Caco-2 (cell line): ENCODE results near the gene ADGRE1. TPM values are rescaled to one million over a fixed set of nuclear protein-coding genes. Genes with fewer than 3 reads are reported as not detected.

Experiments used
- BruUV-seq: library from RNA; stranded (reverse); fragments of 400-500 nt; replicated peaks from 2 replicates; lab custom pipeline; 2021; lab: Mats Ljungman, UMichigan
- CTCF ChIA-PET: fragments of 300-600 bp; sonication (Branson Sonifier 250); formaldehyde crosslinking; loops from one replicate; lab custom pipeline; 2022; ENCODE audit warnings: antibody characterized with exemption; lab: Charles Lee
- POLR2A ChIA-PET: fragments of 300-600 bp; sonication (Branson Sonifier 250); formaldehyde crosslinking; loops from one replicate; lab custom pipeline; 2022; ENCODE audit warnings: antibody characterized with exemption; lab: Charles Lee
- DNase-seq, 2 experiments: peaks; one replicate each; pipeline versions ENCODE4 v3.0.0 to v3.0.0-alpha.2; 2020 to 2022
- H3K27me3 ChIP-seq: replicated peaks from 2 replicates; pipeline ENCODE4 v1.6.0; 2011; ENCODE audit warnings: low read length; ENCODE audit not compliant: control insufficient read depth, insufficient read depth
- H3K36me3 ChIP-seq: 2 replicates; pipeline ENCODE4 v1.5.1; 2011; ENCODE audit warnings: low read length; ENCODE audit not compliant: control insufficient read depth, insufficient read depth
- H3K4me1 ChIP-seq: fragments of 250-450 bp; sonication (Bioruptor Pico); 2 replicates; pipeline ENCODE4 v1.5.1; 2020; ENCODE audit warnings: mild to moderate bottlenecking
- H3K4me3 ChIP-seq: 2 replicates; pipeline ENCODE4 v1.5.1; 2011; ENCODE audit warnings: low read depth, mild to moderate bottlenecking, control low read depth, low read length
- H3K9me3 ChIP-seq: fragments of 250-450 bp; sonication (Bioruptor Pico); 2 replicates; pipeline ENCODE4 v1.5.1; 2020; ENCODE audit warnings: mild to moderate bottlenecking, moderate library complexity
- H3K27ac Mint-ChIP-seq: one replicate; pipeline ENCODE4 v1.8.0; 2022; ENCODE audit warnings: mixed read lengths; ENCODE audit not compliant: unreplicated experiment
- H3K27me3 Mint-ChIP-seq: one replicate; pipeline ENCODE4 v1.8.0; 2022; ENCODE audit warnings: mixed read lengths; ENCODE audit not compliant: insufficient read depth, unreplicated experiment
- H3K36me3 Mint-ChIP-seq: one replicate; pipeline ENCODE4 v1.8.0; 2022; ENCODE audit warnings: mild to moderate bottlenecking, mixed read lengths; ENCODE audit not compliant: insufficient read depth, unreplicated experiment
- H3K4me1 Mint-ChIP-seq: one replicate; pipeline ENCODE4 v1.8.0; 2022; ENCODE audit warnings: low read depth, mixed read lengths; ENCODE audit not compliant: unreplicated experiment
- H3K4me3 Mint-ChIP-seq: one replicate; pipeline ENCODE4 v1.8.0; 2022; ENCODE audit warnings: mild to moderate bottlenecking, moderate library complexity, mixed read lengths; ENCODE audit not compliant: unreplicated experiment
- H3K9me3 Mint-ChIP-seq: one replicate; pipeline ENCODE4 v1.8.0; 2022; ENCODE audit warnings: mixed read lengths; ENCODE audit not compliant: unreplicated experiment
- CTCF ChIP-seq, 2 experiments: fragments of 200-600 bp in 1 of 2; IDR thresholded peaks; 1 replicate in 1 of 2; 2 replicates in 1 of 2; pipeline versions ENCODE4 v1.5.1 to v1.8.0; 2011 to 2022; ENCODE audit warnings: antibody characterized with exemption in 1 of 2, control low read depth in 1 of 2, inconsistent platforms in 1 of 2, low read depth in 1 of 2, low read length in 1 of 2, mild to moderate bottlenecking in 1 of 2, moderate library complexity in 1 of 2; ENCODE audit not compliant: insufficient read depth in 1 of 2, severe bottlenecking in 1 of 2, unreplicated experiment in 1 of 2
- intact Hi-C: fragments of 100-400 bp; cut with micrococcal nuclease; formaldehyde crosslinking; loops from one replicate; pipeline ENCODE4 v1.10.0; 2022; ENCODE audit not compliant: unreplicated experiment
- total RNA-seq: library from RNA; stranded (reverse); gene quantifications from 2 replicates; pipeline ENCODE4 v1.2.3, GENCODE V29; 2022

Gene ADGRE1
- total RNA-seq, 1 experiment from 2014 or later: not detected

GRCh38 chr19:6947745-6948144 is 60.4 kb downstream of the ADGRE1 start:
- Histone ChIP-seq H3K9me3 (no peaks in the 10 kb centered on the region; the same call in 1 of the 2 replicates), H3K4me3 (no peak overlapping the region), H3K36me3 (no peaks in the 10 kb centered on the region), H3K27me3 (no peaks in the 10 kb centered on the region), H3K4me1 (no peaks in the 10 kb centered on the region)
- intact Hi-C loops: no loop called here
- no peak overlapping the region for H3K27ac Mint-ChIP-seq
- no peak overlapping the region for H3K4me3 Mint-ChIP-seq
- H3K4me1 Mint-ChIP-seq: no peaks in the 10 kb centered on the region
- no peaks in the 10 kb centered on the region for H3K9me3 Mint-ChIP-seq
- peaks cover 2% of the 10 kb centered on the region for H3K27me3 Mint-ChIP-seq
- CTCF ChIA-PET: no interaction called here
- DNase-seq: no peak
- H3K36me3 Mint-ChIP-seq: no peaks in the 10 kb centered on the region
- BruUV-seq: no TSS peak
- no peak for TF ChIP-seq CTCF (IDR thresholded peaks at IDR 0.05; ENCODE audit: insufficient read depth in 1 of 2, low read depth in 1 of 2, low read length in 1 of 2, severe bottlenecking in 1 of 2, unreplicated experiment in 1 of 2)
- POLR2A ChIA-PET: no interaction called here

- H3K9me3 Mint-ChIP-seq: no peaks in the 10 kb centered on the region
- Histone ChIP-seq H3K4me1 (no peaks in the 10 kb centered on the region), H3K27me3 (no peaks in the 10 kb centered on the region), H3K9me3 (no peaks in the 10 kb centered on the region; the same call in 1 of the 2 replicates), H3K4me3 (no peak overlapping the region), H3K36me3 (no peaks in the 10 kb centered on the region)
- H3K27ac Mint-ChIP-seq: no peak overlapping the region
- no peak for DNase-seq
- H3K4me3 Mint-ChIP-seq: no peak overlapping the region
- CTCF ChIA-PET: no interaction called here
- TF ChIP-seq CTCF (IDR thresholded peaks at IDR 0.05; ENCODE audit: insufficient read depth in 1 of 2, low read depth in 1 of 2, low read length in 1 of 2, severe bottlenecking in 1 of 2, unreplicated experiment in 1 of 2): no peak
- H3K27me3 Mint-ChIP-seq: peaks cover 2% of the 10 kb centered on the region
- no peaks in the 10 kb centered on the region for H3K36me3 Mint-ChIP-seq
- POLR2A ChIA-PET: no interaction called here
- no peaks in the 10 kb centered on the region for H3K4me1 Mint-ChIP-seq
- BruUV-seq: no TSS peak
- intact Hi-C loops: no loop called here
Observed at GRCh38 chr19:6948884-6949283, 61.5 kb downstream of the ADGRE1 start.

GRCh38 chr19:6952956-6953355 is 65.6 kb downstream of the ADGRE1 start:
- no peaks in the 10 kb centered on the region for H3K9me3 ChIP-seq
- H3K27me3 Mint-ChIP-seq: no peaks in the 10 kb centered on the region
- H3K36me3 ChIP-seq: no peaks in the 10 kb centered on the region
- DNase-seq: no peak
- no peaks in the 10 kb centered on the region for H3K4me1 ChIP-seq
- intact Hi-C loops: no loop called here
- no peaks in the 10 kb centered on the region for H3K9me3 Mint-ChIP-seq
- H3K4me1 Mint-ChIP-seq: no peaks in the 10 kb centered on the region
- POLR2A ChIA-PET: no interaction called here
- H3K27me3 ChIP-seq: no peaks in the 10 kb centered on the region
- BruUV-seq: no TSS peak
- H3K36me3 Mint-ChIP-seq: no peaks in the 10 kb centered on the region
- no peak overlapping the region for H3K27ac Mint-ChIP-seq
- TF ChIP-seq CTCF (IDR thresholded peaks at IDR 0.05; ENCODE audit: insufficient read depth in 1 of 2, low read depth in 1 of 2, low read length in 1 of 2, severe bottlenecking in 1 of 2, unreplicated experiment in 1 of 2): no peak
- H3K4me3 Mint-ChIP-seq: no peak overlapping the region
- CTCF ChIA-PET: interaction anchor here (0.9 kb wide), 1 partner anchor 11 kb away, joined by 3 read pairs; no protein-coding TSS in a partner anchor
- no peak overlapping the region for H3K4me3 ChIP-seq
